Naive thymus-derived CD4-positive, alpha-beta T cell (primary cell): ENCODE data around the gene CDK14. TPM values are rescaled to one million over a fixed set of nuclear protein-coding genes. Genes with fewer than 3 reads are reported as not detected.

Experiments used
- ATAC-seq: fragments of 150-1000 bp; cut with Tn5 transposase; 2 replicates; pipeline ENCODE4 v1.10.0; 2021; ENCODE audit warnings: mild to moderate bottlenecking, moderate library complexity
- CTCF ChIA-PET: fragments of 350-600 bp; sonication (Branson Sonifier 250); formaldehyde crosslinking; loops from one replicate; lab custom pipeline; 2021; ENCODE audit warnings: antibody characterized with exemption; lab: Charles Lee
- POLR2A ChIA-PET: fragments of 350-600 bp; sonication (Branson Sonifier 250); formaldehyde crosslinking; loops from one replicate; lab custom pipeline; 2021; ENCODE audit warnings: antibody characterized with exemption, inconsistent platforms; lab: Charles Lee
- DNase-seq, 9 donors: peaks; one replicate each; pipeline versions ENCODE4 v3.0.0 to v3.0.0-alpha.2; 2020 to 2022; ENCODE audit warnings: mixed read lengths in 1 of 9
- H3K27ac ChIP-seq: one replicate; pipeline ENCODE4 v1.7.0; 2013; ENCODE audit warnings: mild to moderate bottlenecking, low read depth, low read length, moderate library complexity
- H3K27me3 ChIP-seq, 2 donors: one replicate each; pipeline ENCODE4 v1.7.0; 2013; ENCODE audit warnings: low read length in 2 of 2, mild to moderate bottlenecking in 2 of 2, moderate library complexity in 2 of 2; ENCODE audit not compliant: control insufficient read depth in 2 of 2, insufficient read depth in 2 of 2
- H3K36me3 ChIP-seq, 3 experiments: 1 replicate in 2 of 3; 2 replicates in 1 of 3; pipeline ENCODE4 v1.7.0; 2013; ENCODE audit warnings: low read length in 3 of 3, mild to moderate bottlenecking in 3 of 3, moderate library complexity in 1 of 3; ENCODE audit not compliant: insufficient read depth in 3 of 3, control insufficient read depth in 2 of 3
- H3K4me1 ChIP-seq, 2 donors: one replicate each; pipeline ENCODE4 v1.7.0; 2013; ENCODE audit warnings: low read length in 2 of 2, mild to moderate bottlenecking in 2 of 2, moderate library complexity in 1 of 2; ENCODE audit not compliant: control insufficient read depth in 2 of 2, insufficient read depth in 2 of 2
- H3K4me3 ChIP-seq: 2 replicates; pipeline ENCODE4 v1.7.0; 2013; ENCODE audit warnings: mild to moderate bottlenecking, low read length
- H3K9me3 ChIP-seq, 3 experiments: 1 replicate in 2 of 3; 2 replicates in 1 of 3; pipeline ENCODE4 v1.7.0; 2013; ENCODE audit warnings: low read length in 3 of 3; ENCODE audit not compliant: control insufficient read depth in 2 of 3
- H3K27ac Mint-ChIP-seq, 9 donors: one replicate each; pipeline ENCODE4 v1.8.0; 2020 to 2022; ENCODE audit warnings: mixed read lengths in 9 of 9, mild to moderate bottlenecking in 8 of 9, moderate library complexity in 5 of 9, inconsistent platforms in 2 of 9
- H3K27me3 Mint-ChIP-seq, 5 donors: one replicate each; pipeline ENCODE4 v1.8.0; 2021 to 2022; ENCODE audit warnings: mixed read lengths in 5 of 5, mild to moderate bottlenecking in 1 of 5
- H3K36me3 Mint-ChIP-seq, 5 donors: one replicate each; pipeline ENCODE4 v1.8.0; 2020 to 2022; ENCODE audit warnings: mixed read lengths in 5 of 5, mild to moderate bottlenecking in 3 of 5, inconsistent platforms in 1 of 5
- H3K4me1 Mint-ChIP-seq, 7 donors: one replicate each; pipeline ENCODE4 v1.8.0; 2020 to 2022; ENCODE audit warnings: mixed read lengths in 7 of 7, mild to moderate bottlenecking in 3 of 7, inconsistent platforms in 1 of 7
- H3K4me3 Mint-ChIP-seq, 10 donors: one replicate each; pipeline ENCODE4 v1.8.0; 2020 to 2022; ENCODE audit warnings: mild to moderate bottlenecking in 10 of 10, mixed read lengths in 10 of 10, moderate library complexity in 6 of 10, inconsistent platforms in 2 of 10
- H3K9me3 Mint-ChIP-seq, 11 donors: one replicate each; pipeline ENCODE4 v1.8.0; 2020 to 2022; ENCODE audit warnings: mixed read lengths in 11 of 11, mild to moderate bottlenecking in 4 of 11, inconsistent platforms in 1 of 11, moderate library complexity in 1 of 11
- intact Hi-C, 2 donors: fragments of 100-400 bp; cut with micrococcal nuclease; formaldehyde crosslinking; loops; one replicate each; pipeline ENCODE4 v1.15.1; 2023
- polyA plus RNA-seq, 2 donors: library from polyadenylated mRNA; unstranded; fragments of 300-500 nt; fragmentation: Illumina TruSeq; gene quantifications; one replicate each; pipeline ENCODE4 v1.2.3, GENCODE V29; 2021
- total RNA-seq, 6 experiments: library from RNA in 5 of 6; stranded (reverse) in 5 of 6; gene quantifications; 1 replicate in 5 of 6; 2 replicates in 1 of 6; pipeline ENCODE4 v1.2.3 and lab custom pipeline; 2021 to 2026

Gene CDK14
- total and polyA plus RNA-seq, 7 experiments from 2014 or later: 0.05 to 9.9 (median 0.72) TPM; not detected in 1

DNA sequence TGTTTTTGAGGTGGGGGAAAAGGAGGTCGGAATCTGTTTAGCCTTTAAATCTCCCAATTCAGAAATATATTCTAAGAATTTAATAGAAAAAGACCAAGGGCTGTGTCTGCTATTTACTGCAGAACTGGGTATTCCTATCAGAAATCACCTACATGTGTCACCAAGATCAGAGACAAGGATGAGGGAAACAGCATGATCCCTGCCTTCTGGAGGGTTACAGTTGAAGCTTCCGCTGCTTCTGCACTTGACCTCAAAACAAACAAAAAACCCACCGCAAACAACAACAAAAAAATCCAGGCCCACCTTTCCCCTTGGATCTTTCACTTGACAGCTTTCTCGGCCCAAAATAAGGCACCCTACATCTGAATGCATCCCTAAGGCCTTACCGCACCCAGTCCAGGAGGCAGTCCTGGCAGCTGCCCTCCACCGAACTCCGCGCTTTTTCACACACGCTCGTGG is 750 bp upstream of the CDK14 start:
- Mint-ChIP-seq H3K27ac (no peak overlapping the region), H3K9me3 (peaks cover 0 to 3% (median 0%) of the 10 kb centered on the region in 11 donors), H3K27me3 (peaks cover 29 to 63% (median 52%) of the 10 kb centered on the region in 5 donors), H3K36me3 (no peaks in the 10 kb centered on the region), H3K4me3 (peak overlapping the region; percentile 67 to 85 (median 76)), H3K4me1 (peaks cover 4 to 25% (median 18%) of the 10 kb centered on the region in 7 donors)
- peaks cover 0 to 8% of the 10 kb centered on the region in 2 donors for H3K4me1 ChIP-seq
- H3K27me3 ChIP-seq: peaks cover 0 to 8% of the 10 kb centered on the region in 2 donors
- no peaks in the 10 kb centered on the region for H3K9me3 ChIP-seq
- ATAC-seq (no peak), DNase-seq (no peak)
- no peaks in the 10 kb centered on the region for H3K36me3 ChIP-seq
- ChIA-PET POLR2A (no interaction called here), CTCF (interaction anchor here (0.7 kb wide), 1 partner anchor 14 kb away, joined by 3 read pairs; no protein-coding TSS in a partner anchor)
- intact Hi-C loops: no loop called here
- H3K27ac ChIP-seq: no peak overlapping the region
- H3K4me3 ChIP-seq: no peak overlapping the region

DNA sequence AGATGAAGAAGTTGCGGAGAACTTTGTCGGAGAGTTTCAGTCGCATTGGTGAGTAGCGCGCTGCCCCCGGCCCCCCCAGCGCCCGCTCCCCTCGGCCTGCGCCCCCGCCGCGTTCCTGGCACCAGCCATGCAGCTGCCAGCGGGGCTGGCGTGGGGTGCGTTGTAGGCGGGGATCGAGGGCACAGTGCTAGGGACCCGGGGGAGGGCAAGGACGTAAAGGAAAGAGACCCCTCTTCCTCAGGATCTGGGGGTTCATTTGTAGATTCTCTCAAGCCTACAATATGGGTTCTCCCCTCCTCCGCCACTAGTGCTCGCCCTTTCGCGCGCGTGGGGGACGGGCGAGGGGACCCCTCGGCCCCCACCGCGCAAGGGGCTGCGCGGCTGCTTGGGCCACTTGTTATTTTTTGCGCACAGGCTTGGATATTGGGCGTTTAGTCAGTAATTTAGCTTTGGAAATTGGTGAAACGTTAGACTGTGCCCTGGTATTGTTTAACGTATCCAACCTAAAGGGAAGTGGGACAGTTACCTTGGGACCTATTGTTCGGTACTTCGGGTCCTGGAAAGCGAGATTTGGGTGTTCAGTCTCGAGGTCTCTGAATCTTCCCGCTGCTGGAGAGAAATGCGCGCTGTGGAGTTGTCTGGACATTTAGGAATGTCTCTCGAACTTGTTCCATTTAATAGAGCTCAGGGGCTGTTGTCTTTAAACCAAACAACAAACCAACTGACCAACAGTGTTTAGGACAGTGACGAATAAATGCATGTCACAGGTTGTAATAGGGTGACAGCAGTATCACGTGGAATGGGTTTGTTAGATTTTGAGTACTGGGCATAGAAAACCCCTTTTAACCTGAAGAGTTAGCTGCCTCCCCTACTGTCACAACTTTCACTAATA is 796 bp downstream of the CDK14 start:
- no peaks in the 10 kb centered on the region for H3K36me3 Mint-ChIP-seq
- POLR2A ChIA-PET: no interaction called here
- H3K4me3 ChIP-seq: no peak overlapping the region
- no peak for DNase-seq
- H3K27me3 ChIP-seq: peaks cover 0 to 12% of the 10 kb centered on the region in 2 donors
- H3K4me1 Mint-ChIP-seq: peaks cover 4 to 25% (median 18%) of the 10 kb centered on the region in 7 donors
- no peaks in the 10 kb centered on the region for H3K36me3 ChIP-seq
- H3K9me3 ChIP-seq: no peaks in the 10 kb centered on the region
- H3K4me1 ChIP-seq: peaks cover 0 to 8% of the 10 kb centered on the region in 2 donors
- peaks cover 0 to 3% (median 0%) of the 10 kb centered on the region in 11 donors for H3K9me3 Mint-ChIP-seq
- no peak for ATAC-seq
- peak overlapping the region in 1 of 9 donors; percentile 7 for H3K27ac Mint-ChIP-seq
- H3K27ac ChIP-seq: no peak overlapping the region
- H3K4me3 Mint-ChIP-seq: peak overlapping the region; percentile 50 to 85 (median 77)
- CTCF ChIA-PET: no interaction called here
- intact Hi-C loops: loop anchor here in 1 of 2 donors (1.0 kb wide), 1 partner anchor 142 kb away; no protein-coding TSS in a partner anchor
- H3K27me3 Mint-ChIP-seq: peaks cover 42 to 71% (median 63%) of the 10 kb centered on the region in 5 donors

DNA sequence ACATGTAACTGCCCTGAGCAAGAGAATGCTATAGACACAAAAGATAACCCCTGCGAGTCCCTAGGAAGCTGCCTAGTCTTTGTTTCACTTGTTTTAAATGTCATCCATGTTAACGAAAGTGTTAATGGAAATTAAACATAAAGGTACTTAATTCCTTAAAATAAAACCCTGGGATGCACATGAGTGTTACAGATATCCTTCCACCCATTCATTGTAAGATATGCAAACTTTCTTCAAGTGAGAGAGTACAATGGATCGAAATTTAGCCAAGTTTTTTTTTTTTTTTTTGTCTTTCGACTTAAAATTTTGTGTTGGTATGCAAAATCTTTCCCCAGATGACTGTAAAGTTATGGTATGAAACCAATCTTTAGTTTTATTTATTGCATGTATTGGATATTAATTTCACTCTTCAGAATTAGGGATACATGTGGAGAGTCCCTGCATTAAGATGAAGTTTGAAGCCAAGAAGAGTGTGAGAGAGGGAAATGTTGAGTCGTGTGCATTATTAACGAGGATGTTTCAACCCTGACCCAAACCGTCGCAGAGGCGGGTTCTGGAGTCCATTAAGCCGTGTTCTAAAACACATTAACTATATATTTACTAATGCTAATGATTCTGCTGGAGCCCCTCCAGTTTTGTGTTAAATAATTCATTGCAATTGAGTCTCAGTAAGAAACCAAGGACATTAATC is 1.6 kb downstream of the CDK14 start:
- Histone ChIP-seq H3K27me3 (peaks cover 0 to 12% of the 10 kb centered on the region in 2 donors), H3K4me3 (no peak overlapping the region), H3K4me1 (peaks cover 0 to 8% of the 10 kb centered on the region in 2 donors), H3K9me3 (no peaks in the 10 kb centered on the region), H3K36me3 (no peaks in the 10 kb centered on the region), H3K27ac (no peak overlapping the region)
- ChIA-PET CTCF (no interaction called here), POLR2A (no interaction called here)
- ATAC-seq: no peak
- no peak for DNase-seq
- intact Hi-C loops: no loop called here
- Mint-ChIP-seq H3K36me3 (no peaks in the 10 kb centered on the region), H3K9me3 (peaks cover 0 to 3% (median 0%) of the 10 kb centered on the region in 11 donors), H3K4me3 (peak overlapping the region in 8 of 10 donors; percentile 50 to 85 (median 65)), H3K27me3 (peaks cover 46 to 71% (median 67%) of the 10 kb centered on the region in 5 donors), H3K4me1 (peaks cover 4 to 25% (median 18%) of the 10 kb centered on the region in 7 donors), H3K27ac (no peak overlapping the region)

DNA sequence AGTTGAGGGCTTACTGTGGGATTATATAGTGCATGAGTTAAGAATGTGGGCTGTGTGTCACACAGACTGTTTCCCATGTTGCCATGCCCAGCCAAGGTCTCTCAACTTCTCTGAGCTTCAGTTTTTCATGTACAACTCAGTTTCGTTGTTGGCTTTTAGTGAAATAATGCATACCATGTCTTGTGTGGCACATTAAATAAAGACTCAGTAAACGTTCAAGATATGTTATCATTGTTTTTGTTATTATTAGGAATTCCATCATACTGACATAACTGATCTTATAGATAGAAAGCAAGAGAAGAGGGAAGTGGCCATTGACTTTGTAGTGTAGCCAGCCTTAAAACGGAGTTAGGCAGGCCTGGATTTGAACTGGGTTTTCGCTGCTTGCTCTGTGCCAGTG is 2.9 kb downstream of the CDK14 start:
- Mint-ChIP-seq H3K4me3 (peak overlapping the region in 1 of 10 donors; percentile 16), H3K27ac (no peak overlapping the region), H3K36me3 (no peaks in the 10 kb centered on the region), H3K9me3 (peaks cover 0 to 3% (median 0%) of the 10 kb centered on the region in 11 donors), H3K27me3 (peaks cover 46 to 62% (median 57%) of the 10 kb centered on the region in 5 donors), H3K4me1 (peaks cover 4 to 25% (median 18%) of the 10 kb centered on the region in 7 donors)
- intact Hi-C loops: no loop called here
- Histone ChIP-seq H3K27ac (no peak overlapping the region), H3K4me3 (no peak overlapping the region), H3K4me1 (peaks cover 0 to 8% of the 10 kb centered on the region in 2 donors), H3K36me3 (no peaks in the 10 kb centered on the region), H3K27me3 (peaks cover 0 to 12% of the 10 kb centered on the region in 2 donors), H3K9me3 (no peaks in the 10 kb centered on the region)
- ChIA-PET POLR2A (no interaction called here), CTCF (no interaction called here)
- ATAC-seq (no peak), DNase-seq (no peak)

DNA sequence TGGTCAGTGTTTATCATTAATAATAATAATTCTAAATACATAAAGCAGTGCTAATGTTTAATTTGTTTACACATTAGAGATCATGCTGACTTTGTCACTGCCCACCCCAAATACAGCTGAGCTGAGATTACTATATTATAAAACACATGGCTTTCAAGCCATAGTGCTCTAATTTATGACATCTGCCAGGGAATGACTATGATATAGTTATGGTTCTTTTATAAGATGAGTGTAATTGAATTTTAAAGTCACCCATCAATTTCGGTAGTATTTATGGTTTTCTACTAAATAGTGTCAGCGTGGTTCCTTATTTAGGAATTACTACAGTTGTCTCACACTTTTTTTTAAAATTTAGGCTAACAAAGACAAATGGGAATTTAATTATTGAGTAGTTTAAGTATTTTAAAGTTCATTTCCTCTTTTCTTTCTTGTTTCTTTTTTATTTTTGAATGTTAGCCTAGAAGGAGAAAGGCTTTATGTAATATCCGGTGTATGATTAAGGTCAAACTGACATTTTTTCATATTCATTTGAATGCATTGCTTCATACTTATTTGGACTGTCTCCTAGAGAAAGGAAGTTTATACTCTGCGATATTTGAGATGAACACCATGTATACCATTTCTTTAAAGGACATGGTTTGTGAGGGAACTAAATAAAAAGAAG is 3.9 kb downstream of the CDK14 start:
- CTCF ChIA-PET: no interaction called here
- H3K9me3 ChIP-seq: no peaks in the 10 kb centered on the region
- Mint-ChIP-seq H3K4me1 (peaks cover under 1 to 21% (median 15%) of the 10 kb centered on the region in 7 donors), H3K9me3 (peaks cover 0 to 3% (median 0%) of the 10 kb centered on the region in 11 donors), H3K27ac (no peak overlapping the region), H3K4me3 (no peak overlapping the region), H3K36me3 (no peaks in the 10 kb centered on the region), H3K27me3 (peaks cover 41 to 56% (median 51%) of the 10 kb centered on the region in 5 donors)
- ATAC-seq (peak; percentile 33), DNase-seq (no peak)
- H3K36me3 ChIP-seq: no peaks in the 10 kb centered on the region
- POLR2A ChIA-PET: no interaction called here
- no peak overlapping the region for H3K4me3 ChIP-seq
- peaks cover 0 to 12% of the 10 kb centered on the region in 2 donors for H3K27me3 ChIP-seq
- H3K27ac ChIP-seq: no peak overlapping the region
- intact Hi-C loops: no loop called here
- H3K4me1 ChIP-seq: peaks cover 0 to 8% of the 10 kb centered on the region in 2 donors

DNA sequence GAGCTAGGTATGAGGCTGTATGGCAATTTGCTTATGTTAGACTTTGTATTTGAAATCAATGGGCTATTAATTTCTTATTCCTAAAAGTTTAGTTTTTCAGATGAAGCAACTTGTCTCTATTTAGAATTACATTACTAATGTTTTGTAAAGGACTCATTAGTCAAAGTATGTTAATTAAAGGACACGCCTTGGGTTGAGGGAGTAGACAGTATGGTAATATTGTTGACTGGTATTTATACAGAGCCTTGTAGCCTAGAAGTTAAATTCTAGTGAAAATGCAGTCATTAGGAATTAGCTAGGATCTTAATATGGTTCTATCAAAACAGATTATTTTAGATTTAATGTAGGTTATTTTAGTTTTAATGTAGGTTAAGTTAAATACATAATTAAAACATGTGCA is 6.2 kb downstream of the CDK14 start:
- peaks cover 31 to 53% (median 41%) of the 10 kb centered on the region in 5 donors for H3K27me3 Mint-ChIP-seq
- no peaks in the 10 kb centered on the region for H3K36me3 Mint-ChIP-seq
- no peak overlapping the region for H3K4me3 Mint-ChIP-seq
- peaks cover 0 to 10% of the 10 kb centered on the region in 2 donors for H3K27me3 ChIP-seq
- peaks cover 0 to 7% (median 6%) of the 10 kb centered on the region in 7 donors for H3K4me1 Mint-ChIP-seq
- H3K36me3 ChIP-seq: no peaks in the 10 kb centered on the region
- no peak overlapping the region for H3K4me3 ChIP-seq
- no peaks in the 10 kb centered on the region for H3K4me1 ChIP-seq
- no peak overlapping the region for H3K27ac ChIP-seq
- peaks cover 0 to 3% (median 0%) of the 10 kb centered on the region in 11 donors for H3K9me3 Mint-ChIP-seq
- POLR2A ChIA-PET: no interaction called here
- intact Hi-C loops: no loop called here
- DNase-seq: no peak
- no peaks in the 10 kb centered on the region for H3K9me3 ChIP-seq
- no peak overlapping the region for H3K27ac Mint-ChIP-seq
- ATAC-seq: no peak
- CTCF ChIA-PET: no interaction called here
